8988T (cell line): ENCODE data around the gene NHS.

Experiments used
- DNase-seq: peaks from one replicate; pipeline ENCODE4 v3.0.0; 2011

Gene NHS

DNA sequence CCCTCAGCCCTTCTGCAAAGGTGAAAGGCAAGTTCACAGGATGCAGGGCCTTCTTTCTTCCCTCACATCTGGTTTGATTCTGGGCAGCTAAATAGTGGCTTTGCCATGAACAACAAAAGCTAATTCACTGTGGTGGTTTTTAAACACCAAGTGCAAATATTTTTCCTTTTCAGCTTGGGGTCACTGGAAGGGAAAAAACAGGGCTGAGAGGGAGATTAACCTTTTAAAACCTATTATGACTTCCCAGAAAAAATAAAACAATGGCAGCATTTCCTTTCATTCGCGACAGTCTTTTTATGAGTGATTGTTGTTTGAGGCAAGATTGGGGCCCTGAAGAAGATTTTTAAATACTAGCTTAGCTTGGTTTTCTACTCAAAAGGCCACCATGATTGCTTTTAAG, 258.5 kb downstream of the NHS start:
- no peak for DNase-seq

DNA sequence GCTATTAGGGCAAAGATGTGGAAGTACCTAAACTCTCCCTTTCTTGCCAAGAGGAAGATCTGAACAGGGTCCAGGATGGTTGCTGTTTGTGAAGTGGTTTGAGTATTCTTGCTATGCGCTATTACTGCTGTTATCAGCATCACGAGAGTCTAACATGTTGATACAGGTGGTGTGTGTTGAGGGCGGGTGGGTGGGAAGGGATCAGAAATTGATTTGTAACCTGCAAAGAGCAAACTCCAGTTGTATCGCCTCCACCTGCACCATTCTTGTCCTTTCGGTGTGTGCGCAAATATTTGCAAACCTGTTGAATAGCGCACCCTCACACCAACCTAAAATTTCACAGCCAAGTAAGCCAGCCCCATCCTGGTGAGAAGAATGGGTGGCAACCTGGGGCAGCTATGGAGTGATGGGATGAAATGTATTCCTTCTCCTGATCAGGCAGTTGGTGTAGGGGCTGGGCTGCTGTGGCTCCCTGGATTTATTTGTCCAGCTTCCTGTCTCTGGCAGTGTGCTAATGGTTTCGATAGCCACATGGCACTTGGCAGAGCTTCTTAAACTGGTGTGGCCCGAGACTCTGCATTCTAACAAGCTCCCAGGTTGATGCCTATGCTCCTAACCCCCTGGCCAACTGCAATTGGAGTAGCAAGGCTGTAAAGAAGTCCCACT, 259.7 kb downstream of the NHS start:
- DNase-seq: no peak

DNA sequence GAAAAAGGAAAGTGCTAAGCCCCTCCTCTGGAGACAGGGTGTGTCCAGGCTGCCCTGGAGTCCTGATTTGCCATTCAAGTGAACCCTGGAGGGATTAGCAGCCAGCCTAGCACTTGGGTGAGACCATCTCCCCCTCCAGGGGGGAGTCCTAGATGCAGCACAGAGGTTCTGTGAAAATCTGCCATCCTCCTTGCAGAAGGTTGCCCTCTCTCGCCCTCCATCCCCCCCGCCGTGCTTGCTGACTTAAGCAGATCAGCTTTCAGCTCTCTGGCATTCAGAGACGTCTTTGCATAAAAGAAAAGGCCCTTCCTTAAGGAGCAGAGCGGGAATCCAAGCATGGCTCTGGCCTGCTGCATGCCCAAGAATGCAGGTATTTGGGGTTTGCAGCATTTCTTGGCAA, 260.2 kb downstream of the NHS start:
- no peak for DNase-seq

DNA sequence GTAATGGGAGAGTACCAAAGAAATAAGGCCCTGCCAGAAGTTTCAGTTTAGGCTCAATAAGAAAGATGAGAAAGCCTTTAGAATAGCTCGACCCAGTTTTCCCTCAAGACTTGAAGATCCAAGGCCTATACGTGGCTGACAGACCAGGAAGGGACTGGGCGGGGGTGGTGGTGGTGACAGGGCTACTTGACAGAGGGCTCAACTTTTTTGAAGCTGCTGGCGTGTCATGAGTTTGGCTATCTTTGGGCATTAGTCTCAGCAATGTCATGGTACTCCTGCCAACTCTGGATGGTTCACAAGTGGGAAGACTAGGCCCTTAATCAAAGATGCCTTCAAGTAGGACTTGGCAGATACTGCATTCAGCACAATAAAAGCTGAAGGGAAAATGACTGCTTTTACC, 262.2 kb downstream of the NHS start:
- no peak for DNase-seq

DNA sequence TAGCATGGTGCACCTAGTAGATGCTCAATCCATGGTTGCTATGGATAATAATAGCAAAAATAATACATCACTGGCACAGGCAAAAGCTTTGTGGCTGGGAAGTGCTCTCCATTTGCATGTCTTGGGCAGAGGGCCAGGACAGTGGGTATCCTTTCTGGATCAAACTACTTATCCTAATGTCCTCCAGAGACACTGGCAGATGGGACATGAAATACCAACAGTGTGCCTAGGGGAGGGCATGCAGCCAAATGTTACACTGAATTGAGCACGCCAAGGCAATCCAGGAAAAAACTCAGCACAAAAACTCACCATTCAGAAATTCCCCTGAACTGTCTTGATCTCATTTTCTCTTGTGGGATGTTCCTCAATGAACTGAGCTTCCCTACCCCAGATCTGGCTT, 263.7 kb downstream of the NHS start:
- DNase-seq: no peak

DNA sequence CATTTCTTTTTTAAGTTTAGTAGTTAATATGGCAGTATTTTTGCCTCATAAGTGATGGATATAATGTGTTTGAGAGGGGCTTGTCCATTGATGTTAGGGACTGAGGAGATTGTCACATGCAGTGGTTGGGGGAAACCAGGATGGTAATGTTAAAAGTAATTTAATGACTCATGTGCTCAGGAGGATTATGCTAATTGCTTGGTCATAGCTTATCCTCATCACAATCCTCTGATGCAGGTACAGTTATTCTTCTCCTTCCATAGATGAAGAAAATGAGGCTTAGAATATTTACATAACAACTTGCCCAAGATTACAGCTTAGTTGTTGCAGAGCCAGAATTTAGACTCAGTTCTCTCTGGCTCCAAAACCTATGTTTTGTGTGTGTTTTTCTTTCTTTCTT, 267.9 kb downstream of the NHS start:
- DNase-seq: no peak

DNA sequence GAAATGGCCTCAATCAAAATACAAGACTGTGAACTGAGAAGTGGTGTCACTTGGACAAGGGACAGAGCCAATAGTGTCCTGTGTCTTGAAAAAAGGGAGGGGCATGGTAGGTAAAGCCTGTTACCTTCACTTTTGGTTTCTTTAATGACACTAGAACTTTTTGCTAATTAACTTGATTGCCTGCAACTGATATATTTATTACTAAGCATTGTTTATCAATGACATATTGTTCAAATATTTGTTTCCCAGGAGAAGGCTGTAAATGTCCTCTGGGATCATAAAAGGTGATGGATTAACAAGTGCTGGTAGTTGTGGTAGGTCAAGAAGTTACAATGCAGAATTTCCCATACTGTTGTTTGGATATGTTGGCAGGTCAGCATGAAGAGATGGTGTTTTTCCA, 268.5 kb downstream of the NHS start:
- DNase-seq: no peak

DNA sequence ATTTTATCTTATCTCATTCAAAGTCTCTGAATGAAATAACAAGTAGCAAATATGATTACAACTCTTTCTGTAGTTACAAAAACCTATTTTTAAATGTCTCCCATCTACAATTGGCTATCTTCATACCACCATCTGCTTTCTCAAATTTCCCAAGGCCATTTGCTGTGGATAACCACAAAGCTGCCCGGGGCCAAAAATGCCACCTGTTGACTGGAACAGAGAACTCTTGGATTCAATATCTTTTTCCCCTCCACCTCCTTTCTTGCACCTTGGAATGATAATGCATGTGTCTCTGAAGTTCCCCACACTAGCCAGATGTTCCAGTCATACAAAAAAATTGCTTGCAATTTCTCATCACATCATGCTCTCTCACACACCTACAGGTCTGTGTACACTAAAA, 269.0 kb downstream of the NHS start:
- no peak for DNase-seq

DNA sequence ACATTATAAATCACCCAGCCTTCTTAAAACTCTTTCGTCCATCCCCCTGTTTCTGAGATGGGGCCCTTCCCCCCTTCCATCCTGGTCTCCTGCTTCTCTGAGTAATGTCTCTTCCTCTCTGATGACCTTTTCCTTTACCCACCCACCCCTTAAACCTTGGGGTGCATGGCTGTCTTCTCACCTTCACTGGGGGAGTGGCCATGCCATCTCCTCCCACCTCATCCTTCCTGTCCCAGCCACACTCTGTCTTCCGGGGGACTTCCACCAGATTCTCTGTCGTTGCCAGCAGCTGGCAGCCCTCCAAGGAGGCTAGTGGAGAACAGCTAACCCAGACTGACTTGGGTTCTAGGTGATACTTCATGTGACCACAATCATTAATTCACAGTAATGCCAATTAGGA, 279.1 kb downstream of the NHS start:
- DNase-seq: no peak

DNA sequence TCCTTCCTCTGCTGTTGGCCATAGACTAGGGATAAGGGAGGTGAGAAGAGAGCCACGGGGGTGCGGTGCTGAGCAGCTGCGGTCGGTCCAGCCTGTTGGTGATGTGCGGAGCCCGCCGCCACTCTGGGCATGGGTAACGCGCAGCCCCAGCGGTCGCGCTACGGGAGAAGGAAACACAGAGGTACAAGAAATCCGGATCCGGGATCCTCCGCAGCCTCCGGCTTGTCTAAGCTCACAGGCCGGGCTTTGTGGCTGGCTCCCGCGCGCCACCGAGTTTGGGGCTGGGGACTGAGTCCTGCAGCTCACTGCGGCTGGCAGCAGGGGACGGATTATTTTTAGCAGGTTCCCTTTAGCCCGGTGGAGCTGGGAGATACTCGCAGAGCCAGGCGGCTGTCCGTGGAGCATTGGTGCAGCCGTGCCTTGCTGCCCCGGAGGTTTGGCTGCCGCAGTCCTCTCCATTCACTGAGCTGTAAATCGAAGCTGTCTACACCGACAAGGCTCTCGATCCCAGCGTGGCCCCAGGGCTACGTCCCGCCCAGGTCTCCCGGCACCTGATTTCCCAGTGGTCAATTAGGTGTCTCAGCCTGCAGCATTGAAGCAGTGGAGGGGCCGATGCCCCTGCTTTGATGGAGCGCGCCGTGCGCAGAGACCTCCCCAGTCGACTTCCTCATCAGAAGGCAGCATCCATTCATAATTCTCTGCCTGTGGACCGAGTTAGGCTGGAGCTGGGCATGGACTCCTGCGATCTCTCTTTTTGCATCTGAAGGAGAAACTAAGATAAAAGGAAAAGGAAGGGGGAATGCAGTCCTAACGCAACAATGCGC, 280.4 kb downstream of the NHS start:
- no peak for DNase-seq

DNA sequence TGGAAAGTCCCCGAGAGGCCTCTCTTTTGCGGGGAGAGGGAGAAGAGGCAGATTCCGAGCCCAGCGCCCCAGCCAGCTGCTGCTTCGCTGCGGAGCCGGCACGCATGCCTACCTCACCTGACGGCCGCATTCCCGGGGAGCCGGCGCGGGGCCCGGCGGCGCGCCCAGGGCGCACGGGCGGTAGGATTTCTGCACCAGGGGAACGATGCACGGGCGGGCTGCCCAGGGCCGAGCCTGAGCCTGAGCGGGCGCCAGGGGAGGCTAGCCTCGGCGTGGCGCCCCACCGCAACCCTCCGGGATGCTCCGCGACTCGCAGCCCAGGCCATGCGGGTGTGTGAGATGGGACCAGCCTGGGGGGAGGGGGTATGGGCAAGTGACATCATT, 281.0 kb downstream of the NHS start:
- no peak for DNase-seq

DNA sequence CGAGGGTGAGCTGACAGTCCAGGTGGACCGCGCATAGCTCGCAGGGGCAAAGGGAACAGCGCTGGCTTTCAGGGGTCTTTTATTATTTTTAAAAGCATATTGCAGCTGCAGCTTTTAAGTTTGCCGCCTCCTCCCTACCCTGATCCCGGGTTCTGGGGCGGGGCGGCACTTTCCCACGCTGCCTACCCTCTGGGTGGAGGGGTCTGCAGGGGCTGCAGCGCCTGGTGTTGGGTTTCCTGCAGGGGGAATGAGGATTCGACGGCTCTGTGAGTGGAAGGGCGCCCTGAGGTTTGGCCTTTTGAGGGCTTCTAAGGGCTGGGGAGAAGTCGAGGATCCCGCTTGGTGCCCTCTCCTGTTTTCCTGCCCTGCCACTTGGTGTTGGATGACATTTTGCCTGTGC, 281.6 kb downstream of the NHS start:
- no peak for DNase-seq

DNA sequence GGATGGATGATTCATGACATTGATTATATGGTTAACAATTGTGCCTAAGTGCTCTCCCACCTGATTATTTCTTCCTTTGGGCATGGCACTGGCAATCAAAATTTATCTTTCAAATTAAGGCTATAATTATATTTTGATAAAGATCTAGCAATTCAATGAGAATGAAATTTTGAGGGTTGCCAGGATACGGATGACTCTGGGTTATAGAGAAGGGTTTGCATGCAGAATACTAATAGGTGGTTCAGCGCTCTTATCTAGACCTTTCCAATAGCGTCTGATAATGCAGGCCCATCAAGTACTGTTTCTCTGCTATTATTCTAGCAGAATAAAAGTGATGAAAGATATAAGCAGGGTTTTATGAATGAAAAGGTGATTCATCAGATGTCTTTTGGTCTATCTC, 287.4 kb downstream of the NHS start:
- no peak for DNase-seq

DNA sequence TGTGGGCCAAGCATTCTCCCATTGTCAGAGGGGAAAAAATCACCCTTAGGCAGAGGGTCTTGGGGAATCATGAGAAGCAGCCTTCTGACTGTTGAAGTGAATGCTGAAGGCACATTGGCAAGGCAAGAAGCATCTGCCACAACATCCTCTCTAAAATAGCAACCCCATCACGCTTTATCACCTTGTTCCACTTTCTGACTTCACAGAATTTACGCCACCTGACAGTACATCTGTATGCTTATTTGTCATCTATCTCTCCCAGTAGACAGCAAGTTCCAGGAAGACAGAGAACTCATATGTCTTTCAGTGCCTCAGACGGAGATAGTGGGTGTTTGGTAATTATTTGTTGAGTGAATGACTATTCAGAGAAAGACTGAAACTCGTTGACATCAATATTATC, 293.9 kb downstream of the NHS start:
- no peak for DNase-seq

DNA sequence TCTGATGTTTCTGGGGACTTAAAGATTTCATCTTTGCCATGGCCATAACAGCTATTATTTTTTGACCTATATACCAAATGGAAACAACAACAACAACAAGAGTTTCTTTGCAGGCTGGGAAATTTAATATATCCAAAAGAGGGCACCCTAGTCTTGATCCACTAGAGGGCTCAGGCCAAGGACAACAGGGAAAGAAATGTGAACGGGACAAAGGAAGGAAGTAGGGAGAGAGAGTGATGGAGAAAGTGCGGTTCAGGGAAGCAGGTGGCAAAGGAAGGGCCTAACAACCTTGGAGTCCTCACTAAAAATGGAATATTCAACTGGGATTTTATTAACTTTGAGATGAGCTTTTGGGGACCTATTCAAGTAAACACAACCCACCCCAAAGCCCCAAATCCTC, 294.5 kb downstream of the NHS start:
- no peak for DNase-seq

DNA sequence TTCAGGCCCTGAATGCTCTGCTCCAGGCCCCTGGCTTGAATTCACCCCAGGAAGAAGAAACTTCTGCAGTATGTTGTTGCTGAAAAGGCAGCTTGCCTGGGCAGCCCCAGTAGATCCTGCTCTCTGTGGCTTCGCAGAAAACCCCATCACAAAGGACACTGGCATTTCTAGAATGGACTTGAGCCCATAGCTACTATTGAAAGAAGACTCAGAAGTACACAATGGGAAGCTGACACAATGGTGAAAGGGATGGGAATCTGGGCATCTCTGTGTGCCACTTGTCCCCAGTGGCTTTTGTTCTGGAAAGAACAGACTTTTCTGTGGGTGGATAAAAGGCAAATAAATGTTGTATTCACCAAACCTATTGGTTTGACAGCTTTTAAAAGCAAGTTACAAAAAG, 294.9 kb downstream of the NHS start:
- no peak for DNase-seq

DNA sequence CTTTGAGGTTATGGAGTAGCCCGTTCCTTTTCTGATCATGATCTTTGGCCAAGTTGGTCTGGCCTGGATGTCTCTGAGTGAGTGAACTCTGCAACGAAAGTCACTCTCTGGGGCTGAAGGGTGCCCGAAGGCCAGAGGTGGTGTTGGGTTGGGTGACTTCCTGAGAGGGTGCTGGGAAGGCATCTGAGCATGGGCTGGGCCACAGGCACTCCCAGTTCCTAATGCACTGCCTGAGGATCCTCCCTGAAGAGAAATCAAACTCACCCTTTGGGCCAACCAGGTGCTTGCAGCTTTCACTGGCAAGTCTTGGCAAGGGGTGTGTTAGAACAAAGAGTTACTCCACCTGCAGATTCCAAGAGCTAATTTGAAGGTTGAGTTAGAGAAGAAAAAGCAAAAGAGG, 295.9 kb downstream of the NHS start:
- no peak for DNase-seq

DNA sequence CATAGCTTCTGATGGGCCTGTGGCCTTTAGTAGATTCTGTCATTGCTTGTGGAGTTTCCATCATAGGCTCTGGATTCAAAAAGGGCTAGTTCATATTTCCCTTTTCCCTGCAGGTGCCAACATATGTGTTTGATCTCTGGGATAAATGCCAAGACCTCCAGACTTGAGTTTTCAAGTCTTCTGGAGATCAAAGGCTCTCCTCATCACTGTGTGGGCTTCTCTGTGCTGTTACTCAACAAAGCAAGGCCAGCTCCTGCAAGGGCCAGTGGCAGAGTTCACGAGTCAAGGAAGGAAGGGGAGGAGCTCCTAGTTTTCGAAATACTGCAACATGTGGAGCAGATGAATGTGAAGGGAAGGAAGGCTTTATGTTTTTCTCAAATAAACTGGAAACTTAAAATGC, 299.6 kb downstream of the NHS start:
- DNase-seq: no peak

DNA sequence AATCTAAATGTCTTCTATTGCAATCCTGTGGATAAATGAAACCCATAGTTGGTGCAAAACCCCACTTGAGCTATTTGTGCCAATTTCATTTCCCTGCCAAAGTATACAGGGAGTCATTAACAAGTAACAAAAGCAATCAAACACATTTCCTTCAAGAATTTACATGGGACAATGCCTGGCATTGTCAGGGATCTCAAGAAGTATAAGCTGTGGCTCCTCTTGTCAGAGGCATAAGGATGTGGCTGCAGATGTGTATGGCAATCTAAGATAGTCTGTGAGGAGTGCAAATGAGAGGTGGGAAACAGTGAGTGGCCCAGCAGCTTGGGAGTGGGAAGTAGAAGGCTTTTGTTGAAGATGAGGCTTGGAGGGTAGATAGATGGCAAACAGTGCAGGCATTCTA, 304.3 kb downstream of the NHS start:
- DNase-seq: no peak

DNA sequence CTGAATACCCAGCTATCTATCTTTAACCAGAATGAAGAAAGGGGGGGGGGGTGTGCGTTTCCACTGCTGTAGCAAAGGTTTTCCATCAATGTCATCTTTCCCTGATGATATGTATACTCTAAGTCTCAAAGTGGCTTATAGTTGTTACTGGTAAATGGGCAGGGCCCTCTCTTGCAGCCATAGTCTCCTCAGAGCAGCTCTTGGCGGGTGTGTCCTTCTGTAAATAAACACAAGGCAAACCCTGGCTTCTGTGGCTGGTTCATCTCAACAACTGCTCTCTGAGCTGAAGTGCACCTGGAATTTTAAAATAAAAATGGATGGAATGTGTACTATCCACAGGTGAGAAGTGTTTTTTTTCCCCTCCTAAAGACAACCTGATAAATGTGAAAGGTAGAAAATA, 304.8 kb downstream of the NHS start:
- no peak for DNase-seq

DNA sequence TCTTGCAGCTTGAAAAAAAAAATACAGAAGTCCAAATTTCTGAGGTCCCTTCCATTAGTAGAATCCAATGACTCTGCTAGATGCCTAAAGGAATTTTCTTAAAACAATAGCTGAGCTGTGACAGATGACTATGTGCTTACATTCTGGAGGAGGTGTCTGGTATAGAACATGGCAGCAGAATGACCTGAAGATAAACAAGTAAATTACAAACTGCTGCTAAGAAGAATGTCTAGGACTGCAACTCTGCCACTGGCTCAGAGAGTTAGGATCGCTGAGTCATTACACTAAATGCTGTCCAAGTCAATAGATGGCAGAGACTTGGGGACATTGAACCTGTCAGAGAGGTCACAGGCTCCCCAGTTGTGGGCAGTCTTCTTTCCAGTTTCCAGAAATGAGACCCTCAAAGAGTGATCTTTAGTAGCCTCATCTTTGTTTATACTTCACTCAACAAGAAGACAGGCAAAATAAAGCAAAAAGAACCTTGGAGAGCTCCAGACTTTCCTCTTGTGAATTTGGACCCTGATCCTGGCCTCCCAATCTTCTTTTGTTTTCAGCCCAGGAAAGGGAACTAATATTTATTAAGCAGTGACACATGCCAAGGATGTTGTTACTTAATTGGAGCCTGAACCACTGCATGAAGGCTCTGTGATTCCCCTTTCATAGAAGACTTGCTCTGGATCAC, 305.9 kb downstream of the NHS start:
- DNase-seq: no peak

DNA sequence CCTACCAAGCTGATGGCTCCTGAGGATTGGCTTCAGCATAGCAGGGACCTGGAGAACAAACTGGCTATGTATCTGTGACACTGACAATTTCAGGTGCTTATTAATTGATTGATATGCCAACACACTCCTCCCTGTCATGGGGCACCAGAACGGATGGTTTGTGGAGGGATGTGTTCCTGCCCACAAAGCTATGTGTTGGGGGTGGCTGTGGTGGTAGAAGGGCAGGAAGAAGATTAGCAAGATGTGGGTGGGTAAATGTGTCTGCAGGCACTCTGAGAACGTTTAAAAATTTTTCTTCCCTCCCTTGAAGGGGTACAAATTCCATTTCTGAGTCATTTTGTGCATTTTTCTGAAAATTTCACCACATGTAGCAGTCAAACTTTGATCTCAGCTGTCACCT, 307.3 kb downstream of the NHS start:
- no peak for DNase-seq

DNA sequence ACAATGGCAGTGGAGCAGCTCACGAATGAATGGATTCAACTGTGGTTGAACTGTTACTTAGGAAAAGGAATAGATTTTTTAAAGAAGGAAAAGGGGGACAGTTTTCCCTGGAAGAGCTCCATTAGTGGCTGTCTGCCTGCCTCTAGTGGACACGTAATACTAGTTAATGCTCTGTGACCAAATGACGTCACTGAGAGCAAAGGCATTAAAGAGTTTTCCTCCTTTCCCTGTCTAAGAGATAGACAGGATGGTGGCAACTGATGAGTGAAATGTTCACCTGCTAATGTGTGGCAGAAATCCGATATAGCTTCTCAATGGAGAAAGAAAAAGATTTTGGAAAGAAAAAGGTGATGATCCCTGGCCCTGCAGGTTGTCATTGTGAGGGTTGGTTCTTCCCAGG, 310.0 kb downstream of the NHS start:
- no peak for DNase-seq

DNA sequence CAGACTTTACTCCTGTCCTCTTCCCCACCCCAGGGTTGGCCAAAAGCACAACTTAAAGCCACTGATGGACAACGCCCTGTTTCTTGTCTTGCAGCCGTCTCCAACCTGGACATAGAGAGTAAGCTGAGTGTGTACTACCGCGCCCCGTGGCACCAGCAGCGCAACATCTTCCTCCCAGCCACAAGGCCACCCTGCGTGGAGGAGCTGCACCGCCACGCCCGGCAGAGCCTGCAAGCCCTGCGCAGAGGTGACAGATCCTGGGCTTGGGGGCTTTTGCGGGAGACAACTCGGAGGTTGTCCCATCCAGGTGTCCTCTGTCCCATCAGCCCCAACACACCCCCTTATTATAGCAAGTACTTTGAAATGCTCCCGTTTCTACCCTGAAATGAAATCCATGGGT, 312.6 kb downstream of the NHS start:
- no peak for DNase-seq
